ENCODE results near the gene CLEC2B.

CLEC2B gene

DNA sequence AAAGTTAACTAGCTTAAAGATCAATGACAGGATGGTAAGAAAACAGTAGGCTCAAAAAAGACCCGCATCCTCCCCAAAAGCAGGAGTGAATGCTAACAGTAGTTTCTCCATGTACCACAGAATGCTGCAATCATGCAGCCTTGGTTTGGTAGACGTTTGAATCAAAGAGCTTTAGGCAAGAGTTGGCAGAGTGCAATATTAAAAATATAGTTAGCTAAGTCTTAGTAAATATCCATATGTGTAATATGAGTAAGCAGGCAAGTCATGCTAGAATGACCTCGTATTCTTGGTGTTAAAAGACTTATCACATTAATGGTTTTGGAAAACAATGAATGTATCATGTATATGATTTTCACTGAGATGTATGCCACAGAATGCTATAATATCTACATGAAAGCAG lies 60.6 kb downstream of the CLEC2B start:
- DNase-seq (ENCODE audit: low read depth), result no peak

DNA sequence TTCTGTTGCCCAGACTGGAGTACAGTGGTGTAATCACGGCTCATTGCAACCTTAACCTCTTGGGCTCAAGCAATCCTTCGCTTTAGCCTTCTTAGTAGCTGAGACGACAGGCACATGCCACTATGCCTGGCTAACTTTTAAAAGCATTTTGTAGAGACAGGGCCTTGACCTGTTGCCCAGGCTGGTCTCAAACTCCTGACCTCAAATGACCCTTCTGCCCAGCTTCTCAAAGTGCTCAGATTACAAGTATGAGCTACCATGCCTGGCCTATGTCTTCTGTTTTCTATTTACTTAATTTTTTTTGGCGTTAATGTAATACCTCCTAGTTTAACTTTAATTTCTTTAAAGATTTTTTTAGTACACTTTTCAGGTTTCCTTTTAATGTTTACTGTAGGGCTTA lies 62.4 kb downstream of the CLEC2B start:
- no peak for DNase-seq (ENCODE audit: low read depth)

DNA sequence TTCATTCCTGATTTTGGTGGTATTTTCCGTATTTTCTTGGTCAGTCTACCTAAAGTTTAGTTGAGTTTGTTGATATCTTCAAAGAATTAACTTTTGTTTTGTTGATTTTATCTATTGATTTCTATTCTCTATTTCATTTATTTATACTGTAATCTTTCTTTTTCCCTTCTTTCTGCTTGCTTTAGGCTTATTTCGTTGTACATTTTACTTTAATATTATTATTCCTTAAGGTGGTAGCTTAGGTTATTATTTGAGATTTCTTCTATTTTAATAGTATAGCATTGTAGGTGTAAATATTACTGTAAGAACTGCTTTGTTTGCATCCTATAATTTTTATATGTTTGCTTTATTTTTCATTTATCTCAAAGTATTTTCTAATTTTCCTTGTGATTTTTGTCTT lies 63.3 kb downstream of the CLEC2B start:
- DNase-seq (ENCODE audit: low read depth), result no peak

All from activated gamma-delta T cell treated with anti-CD3 and anti-CD28 coated beads, Interleukin-2, amount 50 U/mL, for 16 hours (primary cell).